Activated CD4-positive, alpha-beta memory T cell treated with anti-CD3 and anti-CD28 coated beads for 36 hours (primary cell): ENCODE results near the gene NGF. TPM values are rescaled to one million over a fixed set of nuclear protein-coding genes. Genes with fewer than 3 reads are reported as not detected.
"Not testable (repeated sequence)": the region's sequence is repeated elsewhere in the genome, so short reads cannot be mapped to it uniquely, and the experiment has no call there.

Experiments used
- CTCF ChIA-PET: fragments of 350-600 bp; sonication (Branson Sonifier 250); formaldehyde crosslinking; loops from one replicate; lab custom pipeline; 2021; ENCODE audit warnings: antibody characterized with exemption, inconsistent platforms; lab: Charles Lee
- POLR2A ChIA-PET: fragments of 350-600 bp; sonication (Branson Sonifier 250); formaldehyde crosslinking; loops from one replicate; lab custom pipeline; 2021; ENCODE audit warnings: antibody characterized with exemption; lab: Charles Lee
- DNase-seq: peaks from one replicate; pipeline ENCODE4 v3.0.0-alpha.2; 2020
- H3K27ac Mint-ChIP-seq: one replicate; pipeline ENCODE4 v1.8.0; 2021; ENCODE audit warnings: mixed read lengths
- H3K27me3 Mint-ChIP-seq: one replicate; pipeline ENCODE4 v1.8.0; 2021; ENCODE audit warnings: mixed read lengths
- H3K36me3 Mint-ChIP-seq: one replicate; pipeline ENCODE4 v1.8.0; 2021; ENCODE audit warnings: mixed read lengths
- H3K4me1 Mint-ChIP-seq: one replicate; pipeline ENCODE4 v1.8.0; 2021; ENCODE audit warnings: low read depth, mixed read lengths
- H3K4me3 Mint-ChIP-seq: one replicate; pipeline ENCODE4 v1.8.0; 2021; ENCODE audit warnings: mild to moderate bottlenecking, mixed read lengths
- H3K9me3 Mint-ChIP-seq: one replicate; pipeline ENCODE4 v1.8.0; 2021; ENCODE audit warnings: mixed read lengths
- intact Hi-C: fragments of 100-400 bp; cut with micrococcal nuclease; formaldehyde crosslinking; loops from one replicate; pipeline ENCODE4 v1.15.1; 2023
- total RNA-seq, 2 experiments: library from RNA; stranded (reverse); gene quantifications; one replicate each; pipeline ENCODE4 v1.2.3, GENCODE V29; 2021

NGF gene
- total RNA-seq, 2 experiments from 2014 or later: not detected

DNA sequence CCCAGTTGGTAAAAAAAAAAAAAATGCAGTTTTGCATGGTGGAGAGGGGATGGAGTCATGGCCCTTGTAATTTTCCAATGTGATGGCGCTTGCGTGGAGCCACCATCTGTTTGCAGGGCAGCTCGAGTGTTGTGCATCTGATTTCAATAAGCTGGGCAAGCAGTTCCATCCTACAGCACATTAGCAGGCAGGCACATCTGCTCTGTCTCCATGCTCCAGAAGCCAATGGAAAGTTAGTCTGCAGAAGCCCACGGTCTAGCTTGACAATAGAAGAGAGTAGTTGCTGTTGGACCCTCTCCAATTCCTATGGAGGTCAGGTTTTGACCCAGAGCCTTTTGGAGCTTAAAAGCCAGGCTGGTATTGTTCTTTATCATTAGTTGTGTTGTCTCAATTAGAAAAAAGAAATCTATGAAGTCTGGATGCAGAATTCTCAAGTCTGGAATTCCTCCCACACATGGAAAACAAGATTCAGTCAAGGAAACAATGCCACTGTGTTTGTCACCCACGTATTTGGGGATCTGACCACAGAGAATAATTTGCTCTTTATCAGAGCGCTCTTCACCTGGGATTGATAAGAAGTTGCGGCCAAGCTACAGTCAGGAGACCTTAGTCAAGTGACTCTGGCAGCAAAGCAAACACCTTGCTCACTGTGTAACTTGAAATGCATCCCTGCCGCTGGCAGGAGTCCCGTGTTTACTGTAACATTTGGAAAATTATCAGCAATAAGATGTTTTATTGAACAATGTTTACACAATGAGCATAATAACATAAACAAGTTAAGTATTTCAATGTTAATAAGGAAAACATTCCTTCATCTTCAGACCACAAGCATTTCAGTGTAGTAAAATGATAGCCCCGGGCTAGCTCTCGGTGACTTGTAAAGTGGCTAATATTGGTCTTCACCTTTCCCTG lies 20.7 kb downstream of the NGF start:
- ChIA-PET CTCF (no interaction called here), POLR2A (no interaction called here)
- Mint-ChIP-seq H3K4me1 (no peaks in the 10 kb centered on the region), H3K36me3 (no peaks in the 10 kb centered on the region), H3K27ac (no peak overlapping the region), H3K9me3 (no peaks in the 10 kb centered on the region), H3K4me3 (no peak overlapping the region), H3K27me3 (peaks cover 4% of the 10 kb centered on the region)
- no peak for DNase-seq
- intact Hi-C loops: no loop called here

GRCh38 chr1:115314765-115315164 lies 23.3 kb downstream of the NGF start:
- no peak for DNase-seq
- H3K36me3 Mint-ChIP-seq: no peaks in the 10 kb centered on the region
- CTCF ChIA-PET: interaction anchor here (1.1 kb wide), 1 partner anchor 126 kb away, joined by 3 read pairs; no protein-coding TSS in a partner anchor

DNA sequence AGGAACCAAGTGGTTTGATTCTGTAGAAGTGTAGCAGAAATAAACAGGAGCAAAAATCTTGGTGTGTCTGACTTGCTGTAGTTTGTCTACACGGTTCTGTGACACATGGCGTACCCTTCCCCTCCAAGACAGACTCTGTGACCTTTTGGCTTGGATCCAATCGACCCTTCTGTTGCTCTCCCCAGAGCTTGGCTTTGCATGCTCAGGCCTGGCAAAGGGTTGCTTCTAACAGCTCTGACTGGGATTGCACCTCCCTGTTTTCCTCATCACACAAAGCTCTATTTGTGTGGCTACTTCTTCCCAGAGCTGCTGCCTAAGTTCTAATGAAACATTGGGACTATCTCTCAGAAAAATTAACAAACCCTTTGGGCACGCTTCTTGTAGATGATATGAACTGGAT lies 24.0 kb downstream of the NGF start:
- no peak overlapping the region for H3K4me3 Mint-ChIP-seq
- intact Hi-C loops: no loop called here
- CTCF ChIA-PET: interaction anchor here (1.1 kb wide), 1 partner anchor 126 kb away, joined by 3 read pairs; no protein-coding TSS in a partner anchor
- no peak for DNase-seq
- H3K9me3 Mint-ChIP-seq: no peaks in the 10 kb centered on the region
- POLR2A ChIA-PET: no interaction called here
- H3K27ac Mint-ChIP-seq: no peak overlapping the region
- no peaks in the 10 kb centered on the region for H3K4me1 Mint-ChIP-seq
- H3K36me3 Mint-ChIP-seq: no peaks in the 10 kb centered on the region
- H3K27me3 Mint-ChIP-seq: peaks cover 4% of the 10 kb centered on the region

More at GRCh38 chr1:115314765-115315164, 23.3 kb downstream of the NGF start:
- no peaks in the 10 kb centered on the region for H3K9me3 Mint-ChIP-seq
- intact Hi-C loops: no loop called here
- H3K27me3 Mint-ChIP-seq: peaks cover 4% of the 10 kb centered on the region
- POLR2A ChIA-PET: no interaction called here
- H3K4me1 Mint-ChIP-seq: no peaks in the 10 kb centered on the region
- H3K27ac Mint-ChIP-seq: no peak overlapping the region
- H3K4me3 Mint-ChIP-seq: no peak overlapping the region

GRCh38 chr1:115313182-115313581 lies 24.9 kb downstream of the NGF start:
- Mint-ChIP-seq H3K27me3 (peaks cover 4% of the 10 kb centered on the region), H3K4me1 (no peaks in the 10 kb centered on the region), H3K36me3 (no peaks in the 10 kb centered on the region), H3K4me3 (no peak overlapping the region), H3K9me3 (no peaks in the 10 kb centered on the region), H3K27ac (no peak overlapping the region)
- intact Hi-C loops: no loop called here
- ChIA-PET POLR2A (no interaction called here), CTCF (no interaction called here)
- DNase-seq: no peak

DNA sequence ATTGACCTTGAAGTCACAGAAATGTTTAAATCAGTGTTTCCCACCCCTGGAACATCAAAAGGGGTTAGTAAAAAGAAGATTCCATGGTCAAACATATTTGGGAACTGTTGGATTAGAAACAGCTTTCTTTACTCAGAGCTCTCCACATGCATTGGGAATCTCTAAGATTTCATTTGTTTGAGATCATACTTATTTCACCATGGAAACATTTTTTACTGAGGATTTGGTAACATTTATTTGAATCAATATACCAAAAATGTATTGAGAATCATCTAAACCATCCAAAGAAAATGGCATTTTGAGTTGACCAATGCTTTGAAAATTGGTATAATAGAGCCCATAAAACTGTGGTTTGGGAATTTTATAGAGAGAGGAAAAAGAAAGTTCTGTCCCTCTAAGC lies 25.3 kb downstream of the NGF start:
- Mint-ChIP-seq H3K27ac (no peak overlapping the region), H3K9me3 (no peaks in the 10 kb centered on the region), H3K27me3 (peaks cover 4% of the 10 kb centered on the region), H3K36me3 (no peaks in the 10 kb centered on the region), H3K4me1 (no peaks in the 10 kb centered on the region), H3K4me3 (no peak overlapping the region)
- intact Hi-C loops: no loop called here
- POLR2A ChIA-PET: no interaction called here
- CTCF ChIA-PET: no interaction called here
- DNase-seq: no peak

GRCh38 chr1:115311474-115311989 lies 26.5 kb downstream of the NGF start:
- POLR2A ChIA-PET: no interaction called here
- Mint-ChIP-seq H3K27ac (no peak overlapping the region), H3K9me3 (no peaks in the 10 kb centered on the region), H3K36me3 (no peaks in the 10 kb centered on the region), H3K4me1 (no peaks in the 10 kb centered on the region), H3K27me3 (peaks cover 7% of the 10 kb centered on the region), H3K4me3 (no peak overlapping the region)
- CTCF ChIA-PET: no interaction called here
- intact Hi-C loops: no loop called here
- DNase-seq: no peak

DNA sequence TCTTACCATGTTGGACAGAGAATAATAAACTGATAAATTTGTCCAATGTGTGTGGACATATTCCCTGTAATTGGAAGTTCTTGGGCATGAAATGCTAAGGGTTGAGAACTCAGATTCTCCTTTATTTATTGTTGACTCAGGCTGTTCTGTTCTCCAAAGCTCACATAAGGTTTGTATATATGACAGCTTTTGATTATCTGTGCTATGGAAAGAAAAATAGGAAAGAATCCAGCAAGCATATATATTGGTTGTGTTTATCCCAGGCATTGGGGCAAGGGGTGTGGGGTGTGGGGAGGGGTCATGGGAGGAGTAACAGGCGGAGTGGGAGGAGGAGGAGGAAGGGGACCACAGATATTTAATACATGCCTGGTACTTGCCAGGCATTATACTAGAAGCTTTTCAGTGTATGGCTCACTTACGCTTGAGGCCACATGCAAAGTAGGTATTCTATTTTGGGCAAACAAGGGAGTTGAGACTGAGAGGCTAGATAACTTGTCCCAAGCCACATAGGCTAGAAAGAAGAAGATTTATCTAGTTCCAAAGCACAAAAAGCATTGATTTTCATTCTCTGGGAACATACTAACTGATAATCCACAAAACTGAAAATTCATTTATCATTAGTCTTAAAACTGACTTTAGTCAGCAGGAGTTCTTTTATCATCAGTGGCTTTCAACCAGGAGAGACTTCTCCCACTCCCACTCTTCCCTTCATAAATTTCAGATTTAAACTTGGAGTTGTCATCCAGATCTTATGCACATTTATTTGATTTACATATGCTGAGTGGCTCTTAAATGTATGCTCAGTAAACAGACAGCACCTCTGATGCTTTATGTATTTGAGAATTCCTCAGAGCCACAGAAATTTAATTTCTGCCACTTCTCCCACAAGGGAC lies 27.2 kb downstream of the NGF start:
- intact Hi-C loops: no loop called here
- CTCF ChIA-PET: no interaction called here
- peaks cover 8% of the 10 kb centered on the region for H3K27me3 Mint-ChIP-seq
- DNase-seq: no peak
- POLR2A ChIA-PET: no interaction called here
- no peaks in the 10 kb centered on the region for H3K9me3 Mint-ChIP-seq
- H3K4me1 Mint-ChIP-seq: no peaks in the 10 kb centered on the region
- no peak overlapping the region for H3K4me3 Mint-ChIP-seq
- H3K36me3 Mint-ChIP-seq: no peaks in the 10 kb centered on the region
- no peak overlapping the region for H3K27ac Mint-ChIP-seq

DNA sequence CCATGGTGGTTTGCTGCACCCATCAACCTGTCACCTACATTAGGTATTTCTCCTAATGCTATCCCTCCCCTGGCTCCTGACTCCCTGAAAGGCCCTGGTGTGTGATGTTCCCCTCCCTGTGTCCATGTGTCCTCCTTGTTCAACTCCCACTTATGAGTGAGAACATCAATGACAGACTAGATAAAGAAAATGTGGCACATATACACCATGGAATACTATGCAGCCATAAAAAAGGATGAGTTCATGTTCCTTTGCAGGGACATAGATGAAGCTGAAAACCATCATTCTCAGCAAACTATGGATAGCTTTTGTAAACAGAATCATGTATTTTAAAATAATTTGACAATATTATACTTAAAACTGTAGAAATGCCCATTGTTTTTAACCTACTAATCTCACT lies 28.5 kb downstream of the NGF start:
- H3K9me3 Mint-ChIP-seq, POLR2A ChIA-PET, CTCF ChIA-PET, DNase-seq, H3K36me3 Mint-ChIP-seq, H3K4me1 Mint-ChIP-seq, H3K4me3 Mint-ChIP-seq, intact Hi-C loops, H3K27me3 Mint-ChIP-seq, H3K27ac Mint-ChIP-seq: not testable (repeated sequence)

DNA sequence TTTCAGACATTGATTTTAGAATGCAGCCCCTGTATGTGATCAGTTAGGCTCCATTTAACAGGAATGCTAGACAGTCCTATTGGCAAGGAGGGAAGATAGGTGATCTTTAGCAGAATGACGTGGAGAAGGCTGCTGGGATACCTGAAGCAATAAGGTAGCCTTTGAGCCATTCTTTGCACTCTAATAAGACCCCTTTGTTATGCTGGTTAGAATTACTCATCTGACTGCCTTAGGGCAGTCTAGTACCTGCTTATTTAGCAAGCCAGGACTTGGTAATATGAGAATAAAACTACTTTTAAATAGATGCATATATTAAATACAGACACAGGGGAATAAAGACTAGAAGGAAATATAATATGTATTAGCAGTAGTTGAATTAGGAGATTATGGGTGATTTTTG lies 29.1 kb downstream of the NGF start:
- CTCF ChIA-PET: no interaction called here
- no peak overlapping the region for H3K27ac Mint-ChIP-seq
- no peak for DNase-seq

DNA sequence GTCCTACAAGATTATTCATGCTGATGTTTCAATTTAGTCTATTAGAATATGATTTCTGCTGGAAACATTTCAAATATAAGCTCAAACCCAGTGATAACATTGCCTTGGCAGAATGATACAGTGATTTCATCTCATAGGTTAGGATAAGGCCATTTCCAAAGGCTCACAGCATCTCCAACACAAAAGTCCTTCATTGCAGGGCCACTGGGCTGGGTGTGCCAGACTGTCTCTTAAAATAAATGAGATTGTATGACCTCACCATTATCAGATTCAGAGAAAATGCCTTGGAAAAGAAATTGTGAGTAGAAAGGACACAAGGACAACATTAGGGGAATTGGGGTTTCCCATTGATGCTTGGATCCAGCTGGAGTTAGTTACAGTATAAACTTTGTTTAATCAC lies 30.4 kb downstream of the NGF start:
- H3K4me3 Mint-ChIP-seq: no peak overlapping the region
- no peak for DNase-seq
- no peak overlapping the region for H3K27ac Mint-ChIP-seq
- intact Hi-C loops: no loop called here
- ChIA-PET POLR2A (no interaction called here), CTCF (no interaction called here)
- no peaks in the 10 kb centered on the region for H3K36me3 Mint-ChIP-seq
- H3K4me1 Mint-ChIP-seq: no peaks in the 10 kb centered on the region
- peaks cover 13% of the 10 kb centered on the region for H3K27me3 Mint-ChIP-seq
- no peaks in the 10 kb centered on the region for H3K9me3 Mint-ChIP-seq

More for the DNA sequence above, 29.1 kb downstream of the NGF start:
- H3K4me3 Mint-ChIP-seq: no peak overlapping the region
- H3K9me3 Mint-ChIP-seq: no peaks in the 10 kb centered on the region
- H3K36me3 Mint-ChIP-seq: no peaks in the 10 kb centered on the region
- intact Hi-C loops: no loop called here
- H3K4me1 Mint-ChIP-seq: no peaks in the 10 kb centered on the region
- POLR2A ChIA-PET: no interaction called here
- H3K27me3 Mint-ChIP-seq: peaks cover 8% of the 10 kb centered on the region

DNA sequence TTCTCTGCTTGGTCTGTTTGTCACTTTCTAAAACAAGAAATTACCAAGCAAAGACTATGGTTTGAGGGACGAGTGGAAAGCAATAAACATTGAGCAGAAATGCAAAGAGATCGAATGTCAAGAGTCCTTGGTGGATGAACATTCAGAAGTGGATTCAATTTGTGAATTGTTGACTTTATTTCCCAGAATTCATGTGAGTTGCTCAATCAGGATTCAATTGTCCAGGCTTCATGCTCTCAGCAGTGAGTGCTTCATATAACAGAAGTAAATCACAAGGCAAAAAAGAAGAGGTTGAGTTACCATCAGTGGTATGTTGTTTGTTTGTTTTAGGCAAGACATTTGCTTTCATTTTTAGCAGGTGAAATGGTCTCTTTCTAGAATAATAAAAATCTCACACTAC lies 31.9 kb downstream of the NGF start:
- intact Hi-C loops: no loop called here
- H3K4me3 Mint-ChIP-seq: no peak overlapping the region
- H3K9me3 Mint-ChIP-seq: no peaks in the 10 kb centered on the region
- DNase-seq: no peak
- ChIA-PET CTCF (no interaction called here), POLR2A (no interaction called here)
- H3K4me1 Mint-ChIP-seq: no peaks in the 10 kb centered on the region
- H3K27ac Mint-ChIP-seq: no peak overlapping the region
- no peaks in the 10 kb centered on the region for H3K36me3 Mint-ChIP-seq
- H3K27me3 Mint-ChIP-seq: peaks cover 13% of the 10 kb centered on the region

- Mint-ChIP-seq H3K36me3 (no peaks in the 10 kb centered on the region), H3K27me3 (peaks cover 16% of the 10 kb centered on the region), H3K4me1 (no peaks in the 10 kb centered on the region), H3K9me3 (no peaks in the 10 kb centered on the region), H3K4me3 (no peak overlapping the region), H3K27ac (no peak overlapping the region)
- no peak for DNase-seq
- intact Hi-C loops: no loop called here
- CTCF ChIA-PET: no interaction called here
- POLR2A ChIA-PET: no interaction called here
These were observed 34.7 kb downstream of the NGF start for GRCh38 chr1:115303364-115303763.
